Stimulated activated CD4-positive, alpha-beta T cell treated with anti-CD3 and anti-CD28 coated beads, Interleukin-12 subunit alpha, Interleukin-12 subunit beta, amount 100 ng/mL, for 24 hours (primary cell): Measurements from ENCODE around the gene ARV1.
"Not testable (repeated sequence)": the region's sequence is repeated elsewhere in the genome, so short reads cannot be mapped to it uniquely, and the experiment has no call there.

ENCODE experiments used
- DNase-seq, 2 experiments: peaks; one replicate each; pipeline ENCODE4 v3.0.0-alpha.2; 2020; ENCODE audit warnings: low read depth in 2 of 2

The ARV1 gene

DNA sequence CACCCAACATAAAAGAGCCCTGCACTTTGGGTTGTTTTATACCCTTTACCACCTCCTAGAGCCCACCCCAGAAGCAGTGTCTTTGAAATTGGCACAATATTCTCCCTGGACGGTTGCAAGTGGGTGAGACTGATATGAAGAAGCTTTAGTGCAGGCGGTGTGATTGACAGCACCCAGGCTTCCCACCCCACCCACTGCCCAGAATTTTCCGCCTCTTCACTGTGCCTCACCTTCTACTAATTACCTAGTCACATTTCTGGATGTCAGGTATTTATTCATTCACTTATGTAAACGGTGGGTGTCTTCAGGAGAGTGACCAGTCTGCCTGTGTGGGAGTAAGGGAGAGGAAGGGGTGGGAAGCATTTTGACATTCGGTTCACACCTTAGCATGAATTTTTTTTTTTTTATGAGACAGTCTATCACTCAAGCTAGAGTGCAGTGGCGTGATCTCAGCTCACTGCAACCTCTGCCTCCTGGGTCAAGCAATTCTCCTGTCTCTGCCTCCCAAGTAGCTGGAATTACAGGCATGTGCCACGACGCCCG is 62.9 kb downstream of the ARV1 start:
- no peak for DNase-seq

GRCh38 chr1:231044588-231044987 is 65.7 kb downstream of the ARV1 start:
- no peak for DNase-seq

DNA sequence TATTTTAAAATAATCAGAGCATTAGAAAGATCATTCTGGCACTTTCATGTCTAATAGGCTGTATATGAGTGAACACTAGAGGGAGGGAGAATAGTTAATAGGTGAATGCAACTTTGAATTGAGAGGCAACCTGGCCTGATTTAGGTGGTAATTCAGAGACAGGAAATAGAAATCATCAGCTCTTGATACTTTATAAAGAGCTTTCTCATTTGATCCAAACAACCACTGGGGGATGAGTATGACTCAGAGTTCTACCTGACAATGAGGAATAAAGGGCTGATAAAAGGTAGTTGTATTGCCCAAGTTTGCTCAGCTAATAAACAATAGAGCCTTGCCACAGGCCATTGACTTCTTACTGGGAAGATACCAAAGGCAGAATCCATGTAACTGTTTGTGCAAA is 66.4 kb downstream of the ARV1 start:
- DNase-seq: no peak

DNA sequence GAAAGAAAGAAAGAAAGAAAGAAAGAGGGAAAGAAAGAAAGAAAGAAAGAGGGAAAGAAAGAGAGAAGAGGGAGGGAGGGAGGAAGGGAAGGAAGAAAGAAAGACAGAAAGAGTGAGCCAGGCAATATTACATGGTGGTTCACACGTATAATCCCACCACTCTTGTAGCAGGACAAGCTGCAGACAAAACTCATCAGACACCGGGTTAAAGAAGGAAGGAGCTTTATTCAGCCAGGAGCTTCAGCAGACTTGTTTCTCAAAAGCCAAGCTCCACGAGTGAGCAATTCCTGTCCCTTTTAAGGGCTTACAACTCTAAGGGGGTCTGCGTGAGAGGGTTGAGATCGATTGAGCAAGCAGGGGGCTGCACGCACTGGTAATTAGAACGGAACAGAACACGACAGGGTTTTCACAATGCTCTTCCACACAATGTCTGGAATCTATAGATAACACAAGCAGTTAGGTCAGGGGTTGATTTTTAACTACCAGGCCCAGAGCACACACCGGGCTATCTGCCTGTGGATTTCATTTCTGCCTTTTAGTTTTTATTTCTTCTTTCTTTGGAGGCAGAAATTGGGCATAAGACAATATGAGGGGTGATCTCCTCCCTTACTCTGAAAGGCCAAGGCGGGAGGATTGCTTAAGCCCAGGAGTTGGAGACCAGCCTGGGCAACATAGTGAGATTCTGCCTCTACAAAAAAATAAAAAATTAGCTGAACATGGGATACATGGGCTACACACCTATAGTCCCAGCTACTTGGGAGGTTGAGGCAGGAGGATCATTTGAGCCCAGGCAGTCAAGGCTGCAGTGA is 67.2 kb downstream of the ARV1 start:
- DNase-seq: not testable (repeated sequence)

- no peak for DNase-seq
Measured at GRCh38 chr1:231046730-231047395, 68.0 kb downstream of the ARV1 start.

DNA sequence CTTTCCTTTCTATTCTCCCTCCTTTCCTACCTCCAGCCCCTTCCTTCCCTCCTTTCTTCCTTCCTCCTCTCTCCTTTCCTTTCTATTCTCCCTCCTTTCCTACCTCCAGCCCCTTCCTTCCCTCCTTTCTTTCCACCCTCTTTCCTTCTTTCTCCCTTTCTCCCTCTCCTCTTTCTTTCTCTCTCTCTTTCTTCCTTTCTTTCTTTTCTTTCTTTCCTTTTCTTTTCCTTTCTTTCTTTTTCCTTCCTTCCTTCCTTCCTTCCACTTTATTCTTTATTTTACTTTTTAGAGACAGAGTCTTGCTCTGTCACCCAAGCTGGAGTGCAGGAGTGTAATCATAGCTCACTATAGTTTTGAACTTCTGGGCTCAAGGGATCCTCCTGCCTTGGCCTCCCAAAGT is 68.6 kb downstream of the ARV1 start:
- not testable (repeated sequence) for DNase-seq

DNA sequence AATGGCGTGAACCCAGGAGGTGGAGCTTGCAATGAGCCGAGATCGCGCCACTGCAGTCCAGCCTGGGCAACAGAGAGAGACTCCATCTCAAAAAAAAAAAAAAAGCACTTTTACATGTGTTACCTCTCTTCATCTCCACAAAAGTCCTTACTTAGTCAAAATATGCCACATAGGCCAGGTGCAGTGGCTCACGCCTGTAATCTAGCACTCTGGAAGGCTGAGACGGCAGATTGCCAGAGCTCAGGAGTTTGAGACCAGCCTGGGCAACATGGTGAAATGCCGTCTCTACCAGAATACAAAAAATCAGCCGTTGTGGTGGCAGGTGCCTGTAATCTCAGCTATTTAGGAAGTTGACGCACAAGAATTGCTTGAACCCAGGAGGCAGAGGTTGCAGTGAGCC is 69.5 kb downstream of the ARV1 start:
- DNase-seq: not testable (repeated sequence)

GRCh38 chr1:231049121-231049979 is 70.5 kb downstream of the ARV1 start:
- no peak for DNase-seq
